B cell (primary cell): ENCODE results near the gene MIPOL1. TPM values are rescaled to one million over a fixed set of nuclear protein-coding genes. Genes with fewer than 3 reads are reported as not detected.

Source experiments
- ATAC-seq: fragments of 200-7000 bp; cut with Tn5 transposase; one replicate; pipeline ENCODE4 v1.10.0; 2021; ENCODE audit warnings: low read depth, mild to moderate bottlenecking, moderate number of reproducible peaks, moderate library complexity
- CTCF ChIA-PET: fragments of 350-600 bp; sonication (Branson Sonifier 250); formaldehyde crosslinking; loops from one replicate; lab custom pipeline; 2021; ENCODE audit warnings: antibody characterized with exemption, inconsistent platforms; lab: Charles Lee
- POLR2A ChIA-PET: fragments of 350-600 bp; sonication (Branson Sonifier 250); formaldehyde crosslinking; loops from one replicate; lab custom pipeline; 2021; ENCODE audit warnings: antibody characterized with exemption; lab: Charles Lee
- DNase-seq: peaks from one replicate; pipeline ENCODE4 v3.0.0; 2013
- H2AFZ ChIP-seq: 2 replicates; pipeline ENCODE4 v1.6.1; 2012; ENCODE audit warnings: mild to moderate bottlenecking, low read depth, low read length; ENCODE audit not compliant: insufficient read depth, poor library complexity, severe bottlenecking
- H3K27ac ChIP-seq, 2 donors: 1 replicate in 1 of 2; 2 replicates in 1 of 2; pipeline ENCODE4 v1.5.1; 2012 to 2013; ENCODE audit warnings: low read length in 2 of 2, mild to moderate bottlenecking in 2 of 2, moderate library complexity in 1 of 2
- H3K27me3 ChIP-seq, 4 experiments: fragments of 200-600 bp in 1 of 4; sonication (generic) in 1 of 4; replicated peaks in 1 of 4; 1 replicate in 2 of 4; 2 replicates in 2 of 4; pipeline versions ENCODE4 v1.6.1 to v1.7.0; 2013 to 2016; ENCODE audit warnings: low read length in 3 of 4, mild to moderate bottlenecking in 2 of 4, mixed read lengths in 1 of 4, moderate library complexity in 1 of 4; ENCODE audit not compliant: insufficient read depth in 4 of 4, control insufficient read depth in 3 of 4; ENCODE audit errors: control extremely low read depth in 1 of 4
- H3K36me3 ChIP-seq, 2 experiments: replicated peaks in 1 of 2; 1 replicate in 1 of 2; 2 replicates in 1 of 2; pipeline versions ENCODE4 v1.6.1 to v1.7.1; 2013; ENCODE audit warnings: low read length in 1 of 2; ENCODE audit not compliant: insufficient read depth in 2 of 2, control insufficient read depth in 1 of 2; ENCODE audit errors: control extremely low read depth in 1 of 2, extremely low read depth in 1 of 2
- H3K4me1 ChIP-seq, 2 donors: fragments of 200-600 bp in 1 of 2; sonication (generic) in 1 of 2; 1 replicate in 1 of 2; 2 replicates in 1 of 2; pipeline versions ENCODE4 v1.5.1 to v1.6.1; 2013 to 2017; ENCODE audit warnings: low read length in 2 of 2; ENCODE audit not compliant: control insufficient read depth in 2 of 2, insufficient read depth in 2 of 2
- H3K4me2 ChIP-seq: replicated peaks from 2 replicates; pipeline ENCODE3; 2012; ENCODE audit warnings: mild to moderate bottlenecking, low read depth, low read length; ENCODE audit not compliant: poor library complexity, severe bottlenecking
- H3K4me3 ChIP-seq, 5 experiments: fragments of 200-600 bp in 1 of 5; sonication (generic) in 1 of 5; 1 replicate in 3 of 5; 2 replicates in 2 of 5; pipeline versions ENCODE4 v1.5.1 to v1.7.0; 2011 to 2016; ENCODE audit warnings: low read length in 4 of 5, mild to moderate bottlenecking in 4 of 5, low read depth in 2 of 5, control low read depth in 1 of 5, moderate library complexity in 1 of 5; ENCODE audit not compliant: insufficient read depth in 1 of 5; ENCODE audit errors: control extremely low read depth in 1 of 5, extremely low read depth in 1 of 5
- H3K79me2 ChIP-seq: fragments of 200-600 bp; sonication (generic); one replicate; pipeline ENCODE4 v1.6.0; 2016; ENCODE audit warnings: low read length; ENCODE audit not compliant: control insufficient read depth, insufficient read depth
- H3K9ac ChIP-seq: fragments of 200-600 bp; sonication (generic); 2 replicates; pipeline ENCODE4 v1.6.1; 2017; ENCODE audit warnings: mild to moderate bottlenecking, low read length, moderate library complexity
- H3K9me3 ChIP-seq, 3 donors: one replicate each; pipeline versions ENCODE4 v1.6.1 to v1.7.1; 2013; ENCODE audit warnings: low read length in 2 of 3; ENCODE audit not compliant: control insufficient read depth in 2 of 3, insufficient read depth in 1 of 3; ENCODE audit errors: control extremely low read depth in 1 of 3
- H4K20me1 ChIP-seq: 2 replicates; pipeline ENCODE4 v1.6.0; 2012; ENCODE audit warnings: mild to moderate bottlenecking, low read length; ENCODE audit not compliant: insufficient read depth, control insufficient read depth, poor library complexity, severe bottlenecking
- H3K27ac Mint-ChIP-seq: one replicate; pipeline ENCODE4 v1.8.0; 2021; ENCODE audit warnings: mixed read lengths
- H3K27me3 Mint-ChIP-seq: one replicate; pipeline ENCODE4 v1.8.0; 2021; ENCODE audit warnings: mixed read lengths
- H3K4me1 Mint-ChIP-seq: one replicate; pipeline ENCODE4 v1.8.0; 2021; ENCODE audit warnings: mixed read lengths
- H3K4me3 Mint-ChIP-seq: one replicate; pipeline ENCODE4 v1.8.0; 2021; ENCODE audit warnings: mixed read lengths
- H3K9me3 Mint-ChIP-seq: one replicate; pipeline ENCODE4 v1.8.0; 2022; ENCODE audit warnings: mixed read lengths; ENCODE audit not compliant: insufficient read depth
- CTCF ChIP-seq: fragments of 200-600 bp; IDR thresholded peaks from one replicate; pipeline ENCODE4 v1.8.0; 2022; ENCODE audit warnings: antibody characterized with exemption, mild to moderate bottlenecking
- EZH2 ChIP-seq: IDR thresholded peaks from 2 replicates; pipeline ENCODE4 v1.6.1; 2012; ENCODE audit warnings: borderline replicate concordance, low read depth, mild to moderate bottlenecking, moderate library complexity, low read length; ENCODE audit not compliant: insufficient read depth, poor library complexity, severe bottlenecking
- WGBS: methylation state at CpG from one replicate; pipeline ENCODE4 v1.1.5; 2013; ENCODE audit warnings: missing lambda C conversion rate; ENCODE audit not compliant: insufficient coverage; 5-methylcytosine and 5-hydroxymethylcytosine counted together
- intact Hi-C: fragments of 100-400 bp; cut with micrococcal nuclease; formaldehyde crosslinking; loops from one replicate; pipeline ENCODE4 v1.10.0; 2022
- polyA minus RNA-seq: library from RNA; depleted of rRNA, polyadenylated mRNA; stranded (reverse); fragments of >200 nt; gene quantifications from 2 replicates; pipeline ENCODE4 v1.2.3, GENCODE V29; 2012
- polyA plus RNA-seq: library from polyadenylated mRNA; depleted of rRNA; stranded (reverse); fragments of >200 nt; gene quantifications from 2 replicates; pipeline ENCODE4 v1.2.3, GENCODE V29; 2012
- total RNA-seq, 2 donors: library from RNA; stranded (reverse); fragments of 120-200 nt in 1 of 2; gene quantifications; 1 replicate in 1 of 2; 2 replicates in 1 of 2; pipeline versions ENCODE4 v1.2.3 to v1.2.4, GENCODE V29; 2013 to 2022

The MIPOL1 gene
- total RNA-seq, result 0.07 and 0.17 TPM in 2 replicates
- total RNA-seq (2013), result 0.28 TPM
- not detected in 2 replicates for polyA plus RNA-seq
- 0.14 TPM in 1 of 2 replicates, not detected in the other for polyA minus RNA-seq

GRCh38 chr14:37197421-37198272 is at the start of gene MIPOL1:
TSS of gene MIPOL1 (plus strand) at chr14:37197937. CDS start at chr14:37247889, 49,952 bp downstream.
- no peak for TF ChIP-seq EZH2
- TF ChIP-seq CTCF, result no peak
- H4K20me1 ChIP-seq, result no peaks in the 10 kb centered on the region
- DNase-seq (no peak), ATAC-seq (no peak)
- peaks cover 0 to 7% (median 0%) of the 10 kb centered on the region in 3 donors for H3K9me3 ChIP-seq
- POLR2A ChIA-PET, result no interaction called here
- H3K9me3 Mint-ChIP-seq, result peaks cover 2% of the 10 kb centered on the region
- no peaks in the 10 kb centered on the region for H3K79me2 ChIP-seq
- no peak within 1 kb of the TSS for H3K27ac ChIP-seq
- intact Hi-C loops, result no loop called here
- H3K4me1 Mint-ChIP-seq, result peaks cover 13% of the 10 kb centered on the region
- H3K27me3 Mint-ChIP-seq, result peaks cover 14% of the 10 kb centered on the region
- no peak within 1 kb of the TSS for H3K27ac Mint-ChIP-seq
- H2AFZ ChIP-seq, result peak within 1 kb of the TSS; percentile 51
- no peaks in the 10 kb centered on the region for H3K36me3 ChIP-seq
- 9% methylated on average over 69 of the region's 70 CpGs for WGBS
- no peak within 1 kb of the TSS for H3K9ac ChIP-seq
- H3K4me3 ChIP-seq, result peak within 1 kb of the TSS in 2 of 5 experiments; percentile 3 to 27
- peak within 1 kb of the TSS; percentile 47 for H3K4me2 ChIP-seq
- peak within 1 kb of the TSS; percentile 76 for H3K4me3 Mint-ChIP-seq
- CTCF ChIA-PET, result no interaction called here
- H3K27me3 ChIP-seq, result peaks cover 0 to 8% (median 0%) of the 10 kb centered on the region in 4 experiments
- peaks cover 0 to 3% of the 10 kb centered on the region in 2 donors for H3K4me1 ChIP-seq

GRCh38 chr14:37150414-37150813 is 47.3 kb upstream of the MIPOL1 start:
- no peaks in the 10 kb centered on the region for H3K4me1 Mint-ChIP-seq
- ChIA-PET CTCF (interaction anchor here (1.0 to 1.9 kb wide), 2 partner anchors 11 to 34 kb away, joined by 3 to 11 read pairs; no protein-coding TSS in a partner anchor), POLR2A (no interaction called here)
- ATAC-seq, result no peak
- Histone ChIP-seq H3K27ac (no peak overlapping the region), H3K4me2 (no peak overlapping the region), H3K9me3 (peaks cover 0 to 8% (median 0%) of the 10 kb centered on the region in 3 donors), H4K20me1 (no peaks in the 10 kb centered on the region), H3K9ac (no peak overlapping the region), H3K4me1 (no peaks in the 10 kb centered on the region), H3K79me2 (no peaks in the 10 kb centered on the region), H3K27me3 (no peaks in the 10 kb centered on the region), H3K36me3 (no peaks in the 10 kb centered on the region), H3K4me3 (no peak overlapping the region), H2AFZ (no peak overlapping the region)
- no peak for DNase-seq
- H3K9me3 Mint-ChIP-seq, result peaks cover 2% of the 10 kb centered on the region
- H3K27me3 Mint-ChIP-seq, result no peaks in the 10 kb centered on the region
- H3K4me3 Mint-ChIP-seq, result no peak overlapping the region
- intact Hi-C loops, result no loop called here
- 0% methylated on average over 2 of the region's 3 CpGs for WGBS
- no peak overlapping the region for H3K27ac Mint-ChIP-seq
- TF ChIP-seq EZH2 (no peak), CTCF (peak; percentile 41)
